ENCODE measurements around the gene HSPG2. TPM values are rescaled to one million over a fixed set of nuclear protein-coding genes. Genes with fewer than 3 reads are reported as not detected.

The HSPG2 gene
- total RNA-seq, 1 experiment from 2014 or later = 70.4 TPM

GRCh38 chr1:21855257-21856096 lies 81.6 kb downstream of the HSPG2 start:
- H3K9me3 ChIP-seq = no peaks in the 10 kb centered on the region
- no peaks in the 10 kb centered on the region for H3K27me3 ChIP-seq
- peaks cover 85% of the 10 kb centered on the region for H3K36me3 ChIP-seq
- DNase-seq = no peak
- no peak overlapping the region for H3K4me3 ChIP-seq

GRCh38 chr1:21854751-21855131 lies 82.4 kb downstream of the HSPG2 start:
- Histone ChIP-seq H3K27me3 (no peaks in the 10 kb centered on the region), H3K4me3 (no peak overlapping the region), H3K9me3 (no peaks in the 10 kb centered on the region), H3K36me3 (peaks cover 85% of the 10 kb centered on the region)
- DNase-seq = no peak

GRCh38 chr1:21854090-21854750 lies 82.9 kb downstream of the HSPG2 start:
- Histone ChIP-seq H3K27me3 (no peaks in the 10 kb centered on the region), H3K9me3 (no peaks in the 10 kb centered on the region), H3K36me3 (peaks cover 80% of the 10 kb centered on the region), H3K4me3 (no peak overlapping the region)
- no peak for DNase-seq

GRCh38 chr1:21853131-21853427 lies 84.0 kb downstream of the HSPG2 start:
- no peak overlapping the region for H3K4me3 ChIP-seq
- no peaks in the 10 kb centered on the region for H3K9me3 ChIP-seq
- H3K36me3 ChIP-seq = peaks cover 79% of the 10 kb centered on the region
- H3K27me3 ChIP-seq = no peaks in the 10 kb centered on the region
- DNase-seq = no peak

GRCh38 chr1:21852282-21853130 lies 84.6 kb downstream of the HSPG2 start:
- Histone ChIP-seq H3K27me3 (no peaks in the 10 kb centered on the region), H3K36me3 (peaks cover 74% of the 10 kb centered on the region), H3K9me3 (no peaks in the 10 kb centered on the region), H3K4me3 (no peak overlapping the region)
- DNase-seq = no peak

GRCh38 chr1:21851430-21852250 lies 85.5 kb downstream of the HSPG2 start:
- Histone ChIP-seq H3K27me3 (no peaks in the 10 kb centered on the region), H3K36me3 (peaks cover 71% of the 10 kb centered on the region), H3K9me3 (no peaks in the 10 kb centered on the region), H3K4me3 (no peak overlapping the region)
- no peak for DNase-seq

- Histone ChIP-seq H3K9me3 (no peaks in the 10 kb centered on the region), H3K27me3 (no peaks in the 10 kb centered on the region), H3K36me3 (peaks cover 71% of the 10 kb centered on the region), H3K4me3 (no peak overlapping the region)
- no peak for DNase-seq
These were observed 87.1 kb downstream of the HSPG2 start for GRCh38 chr1:21849909-21850576.

GRCh38 chr1:21848524-21849174 lies 88.5 kb downstream of the HSPG2 start:
- H3K36me3 ChIP-seq = peaks cover 71% of the 10 kb centered on the region

GRCh38 chr1:21847223-21848205 lies 89.6 kb downstream of the HSPG2 start:
- no peaks in the 10 kb centered on the region for H3K27me3 ChIP-seq
- no peak overlapping the region for H3K4me3 ChIP-seq
- peaks cover 75% of the 10 kb centered on the region for H3K36me3 ChIP-seq
- H3K9me3 ChIP-seq = no peaks in the 10 kb centered on the region
- DNase-seq = no peak

More at GRCh38 chr1:21848524-21849174, 88.5 kb downstream of the HSPG2 start:
- Histone ChIP-seq H3K9me3 (no peaks in the 10 kb centered on the region), H3K4me3 (no peak overlapping the region), H3K27me3 (no peaks in the 10 kb centered on the region)
- no peak for DNase-seq

- Histone ChIP-seq H3K27me3 (no peaks in the 10 kb centered on the region), H3K9me3 (no peaks in the 10 kb centered on the region), H3K36me3 (peaks cover 77% of the 10 kb centered on the region), H3K4me3 (no peak overlapping the region)
- DNase-seq = no peak
These were observed 91.2 kb downstream of the HSPG2 start for GRCh38 chr1:21845646-21846641.

- Histone ChIP-seq H3K27me3 (no peaks in the 10 kb centered on the region), H3K36me3 (peaks cover 82% of the 10 kb centered on the region), H3K9me3 (no peaks in the 10 kb centered on the region), H3K4me3 (no peak overlapping the region)
- DNase-seq = no peak
These were observed 93.1 kb downstream of the HSPG2 start for GRCh38 chr1:21843996-21844395.

- peaks cover 81% of the 10 kb centered on the region for H3K36me3 ChIP-seq
- no peak overlapping the region for H3K4me3 ChIP-seq
- no peak for DNase-seq
- H3K27me3 ChIP-seq = no peaks in the 10 kb centered on the region
- no peaks in the 10 kb centered on the region for H3K9me3 ChIP-seq
These were observed 93.9 kb downstream of the HSPG2 start for GRCh38 chr1:21843208-21843607.

- Histone ChIP-seq H3K9me3 (no peaks in the 10 kb centered on the region), H3K4me3 (no peak overlapping the region), H3K27me3 (no peaks in the 10 kb centered on the region), H3K36me3 (peaks cover 83% of the 10 kb centered on the region)
- DNase-seq = no peak
These were observed 94.4 kb downstream of the HSPG2 start for GRCh38 chr1:21842606-21843162.
